SK-N-SH (cell line): ENCODE results near the gene IQSEC3. TPM values are rescaled to one million over a fixed set of nuclear protein-coding genes. Genes with fewer than 3 reads are reported as not detected.

ENCODE experiments used
- CTCF ChIA-PET: fragments of 300-600, 350-600 bp; formaldehyde crosslinking; extraction: SDS; loops from one replicate; lab custom pipeline; 2021; lab: Yijun Ruan, JAX
- POLR2A ChIA-PET: fragments of 350-600 bp; sonication (Branson Sonifier 250); formaldehyde crosslinking; extraction: SDS; loops from one replicate; lab custom pipeline; 2020; ENCODE audit warnings: antibody characterized with exemption, inconsistent platforms; lab: Yijun Ruan, JAX
- DNase-seq: peaks from one replicate; pipeline ENCODE4 v3.0.0; 2012
- H2AFZ ChIP-seq: fragments of 200-600 bp; sonication (generic); 2 replicates; pipeline ENCODE4 v1.8.1; 2016; ENCODE audit warnings: antibody characterized with exemption, mild to moderate bottlenecking, low read depth
- H3F3A ChIP-seq: fragments of 200-600 bp; sonication (generic); replicated peaks from 2 replicates; pipeline ENCODE3; 2016; ENCODE audit warnings: antibody characterized with exemption, mild to moderate bottlenecking; ENCODE audit not compliant: insufficient read depth
- H3K27ac ChIP-seq, 2 experiments: fragments of 200-500 bp in 1 of 2; fragments of 200-600 bp in 1 of 2; sonication (Bioruptor generic) in 1 of 2; sonication (generic), shearing (Covaris generic) in 1 of 2; 2 replicates each; pipeline versions ENCODE4 v1.5.1 to v1.6.1; 2014 to 2016; ENCODE audit warnings: low read depth in 2 of 2, inconsistent platforms in 1 of 2, low read length in 1 of 2, mild to moderate bottlenecking in 1 of 2, mixed read lengths in 1 of 2
- H3K27me3 ChIP-seq: fragments of 200-600 bp; sonication (generic), shearing (Covaris generic); 2 replicates; pipeline ENCODE4 v1.6.1; 2016; ENCODE audit warnings: mixed run types; ENCODE audit not compliant: insufficient read depth
- H3K36me3 ChIP-seq, 2 experiments: fragments of 200-500 bp in 1 of 2; fragments of 200-600 bp in 1 of 2; sonication (Bioruptor generic) in 1 of 2; sonication (generic) in 1 of 2; replicated peaks in 1 of 2; 2 replicates each; pipeline versions ENCODE3 to v1.5.1; 2014 to 2016; ENCODE audit warnings: low read length in 1 of 2, mild to moderate bottlenecking in 1 of 2; ENCODE audit not compliant: insufficient read depth in 2 of 2, control insufficient read depth in 1 of 2
- H3K4me1 ChIP-seq, 2 experiments: fragments of 200-500 bp in 1 of 2; fragments of 200-600 bp in 1 of 2; sonication (Bioruptor generic) in 1 of 2; sonication (generic), shearing (Covaris generic) in 1 of 2; 2 replicates each; pipeline versions ENCODE4 v1.5.1 to v1.6.1; 2014 to 2016; ENCODE audit warnings: low read depth in 1 of 2, low read length in 1 of 2, mixed run types in 1 of 2; ENCODE audit not compliant: insufficient read depth in 2 of 2, control insufficient read depth in 1 of 2
- H3K4me2 ChIP-seq: fragments of 200-600 bp; sonication (generic), shearing (Covaris generic); 2 replicates; pipeline ENCODE4 v1.6.1; 2017; ENCODE audit warnings: mixed run types
- H3K4me3 ChIP-seq, 2 experiments: fragments of 200-500 bp in 1 of 2; fragments of 200-600 bp in 1 of 2; sonication (Bioruptor generic) in 1 of 2; sonication (generic), shearing (Covaris generic) in 1 of 2; 2 replicates each; pipeline versions ENCODE4 v1.5.1 to v1.8.1; 2014 to 2016; ENCODE audit warnings: low read depth in 2 of 2, inconsistent platforms in 1 of 2, low read length in 1 of 2, mild to moderate bottlenecking in 1 of 2, mixed read lengths in 1 of 2, moderate library complexity in 1 of 2
- H3K79me2 ChIP-seq: fragments of 200-600 bp; sonication (generic); 2 replicates; pipeline ENCODE4 v1.8.1; 2017; ENCODE audit warnings: mild to moderate bottlenecking; ENCODE audit not compliant: insufficient read depth
- H3K9ac ChIP-seq: fragments of 200-600 bp; sonication (generic); 2 replicates; pipeline ENCODE4 v1.6.1; 2017; ENCODE audit warnings: mixed run types
- H3K9me2 ChIP-seq: fragments of 200-600 bp; sonication (generic); 2 replicates; pipeline ENCODE4 v1.6.1; 2017; ENCODE audit warnings: mixed run types
- H3K9me3 ChIP-seq: fragments of 200-600 bp; sonication (generic); 2 replicates; pipeline ENCODE4 v1.6.1; 2017; ENCODE audit warnings: mixed run types, mild to moderate bottlenecking, moderate library complexity
- H4K20me1 ChIP-seq: fragments of 200-600 bp; sonication (generic); 2 replicates; pipeline ENCODE4 v1.6.1; 2017; ENCODE audit warnings: mild to moderate bottlenecking, mixed run types; ENCODE audit not compliant: insufficient read depth
- EZH2phosphoT487 ChIP-seq: fragments of 200-600 bp; sonication (generic); IDR thresholded peaks from 2 replicates; pipeline ENCODE4 v1.6.1; 2017; ENCODE audit warnings: low read depth, mixed run types, mild to moderate bottlenecking, antibody characterized with exemption, moderate library complexity, borderline replicate concordance
- FOXJ3 ChIP-seq: sonication (generic); formaldehyde crosslinking; IDR thresholded peaks from 2 replicates; pipeline ENCODE4 v1.5.1; 2020; ENCODE audit warnings: mild to moderate bottlenecking, missing genetic modification reagents
- GATA2 ChIP-seq: sonication (generic); formaldehyde crosslinking; IDR thresholded peaks from 2 replicates; pipeline ENCODE4 v1.5.0; 2020; ENCODE audit warnings: mild to moderate bottlenecking, missing genetic modification reagents
- IRF3 ChIP-seq: fragments of 150-350 bp; IDR thresholded peaks from 2 replicates; pipeline ENCODE4 v1.6.1; 2016; ENCODE audit warnings: mild to moderate bottlenecking, low read depth, low read length
- JUND ChIP-seq: IDR thresholded peaks from 2 replicates; pipeline ENCODE4 v1.4.0; 2012
- MXI1 ChIP-seq: IDR thresholded peaks from 2 replicates; pipeline ENCODE4 v1.6.1; 2012; ENCODE audit warnings: mild to moderate bottlenecking, low read depth, low read length, improper control_type of control experiment
- PBX3 ChIP-seq: IDR thresholded peaks from 2 replicates; pipeline ENCODE4; 2012
- RAD21 ChIP-seq: IDR thresholded peaks from 2 replicates; pipeline ENCODE4 v1.6.1; 2012; ENCODE audit warnings: mild to moderate bottlenecking, low read length
- SIN3A ChIP-seq: IDR thresholded peaks from 2 replicates; pipeline ENCODE4 v1.6.1; 2012; ENCODE audit warnings: low read depth, mild to moderate bottlenecking, low read length, moderate library complexity, borderline replicate concordance
- TEAD4 ChIP-seq: IDR thresholded peaks from 2 replicates; pipeline ENCODE4 v1.4.0; 2012; ENCODE audit warnings: mild to moderate bottlenecking, borderline replicate concordance; ENCODE audit not compliant: insufficient read depth
- WGBS: methylation state at CpG from one replicate; pipeline ENCODE4 v1.1.6; 2017; ENCODE audit warnings: low lambda C conversion rate; 5-methylcytosine and 5-hydroxymethylcytosine counted together
- polyA plus RNA-seq, 3 experiments: library from polyadenylated mRNA; depleted of rRNA; stranded (reverse); fragments of >200 nt; gene quantifications; 2 replicates each; pipeline ENCODE4 v1.2.3, GENCODE V29; 2012

The IQSEC3 gene
- polyA plus RNA-seq, 1 of the 3 experiments (the other 2 are of a cell fraction), result 0.02 TPM

- Histone ChIP-seq H3K79me2 (no peaks in the 10 kb centered on the region), H4K20me1 (no peaks in the 10 kb centered on the region), H3K36me3 (no peaks in the 10 kb centered on the region), H3K9me2 (no peaks in the 10 kb centered on the region), H3K4me3 (no peak overlapping the region), H3K4me2 (no peak overlapping the region), H3K27ac (no peak overlapping the region), H3K9me3 (no peaks in the 10 kb centered on the region), H3K27me3 (peaks cover 18% of the 10 kb centered on the region; the same call in 1 of the 2 replicates), H3F3A (peaks cover 5% of the 10 kb centered on the region), H3K4me1 (peaks cover 0 to 19% of the 10 kb centered on the region in 2 experiments; a peak in 2 of 4 replicates), H3K9ac (no peak overlapping the region), H2AFZ (no peak overlapping the region)
- 79% methylated on average over 8 of the region's 8 CpGs for WGBS
- TF ChIP-seq GATA2 (CRISPR knock-in tag) (no peak), RAD21 (no peak), JUND (no peak), IRF3 (no peak), MXI1 (no peak)
- no peak for DNase-seq
- CTCF ChIA-PET, result interaction anchor here (1.5 to 6.9 kb wide), 2 partner anchors 12 to 18 kb away, joined by 5 to 43 read pairs; no protein-coding TSS in a partner anchor
- POLR2A ChIA-PET, result no interaction called here
These were observed 134.8 kb downstream of the IQSEC3 start for GRCh38 chr12:201361-201760.

- Histone ChIP-seq H3K9me2 (no peaks in the 10 kb centered on the region), H3K36me3 (no peaks in the 10 kb centered on the region), H3K9ac (no peak overlapping the region), H3K79me2 (no peaks in the 10 kb centered on the region), H3K4me3 (no peak overlapping the region), H3K4me2 (no peak overlapping the region), H3K9me3 (no peaks in the 10 kb centered on the region), H3K4me1 (peaks cover 0 to 19% of the 10 kb centered on the region in 2 experiments; a peak in 2 of 4 replicates), H4K20me1 (no peaks in the 10 kb centered on the region), H2AFZ (no peak overlapping the region), H3K27ac (no peak overlapping the region), H3F3A (peaks cover 5% of the 10 kb centered on the region), H3K27me3 (peaks cover 18% of the 10 kb centered on the region; the same call in 1 of the 2 replicates)
- DNase-seq, result no peak
- ChIA-PET POLR2A (no interaction called here), CTCF (interaction anchor here (1.2 to 6.9 kb wide), 3 partner anchors 13 to 25 kb away, joined by 3 to 43 read pairs (median 13); no protein-coding TSS in a partner anchor)
- TF ChIP-seq FOXJ3 (CRISPR knock-in tag) (no peak), SIN3A (no peak), TEAD4 (no peak), PBX3 (no peak), EZH2phosphoT487 (no peak)
- WGBS, result 82% methylated on average over 15 of the region's 15 CpGs
These were observed 135.6 kb downstream of the IQSEC3 start for GRCh38 chr12:202081-202731.
